NOMO-1 treated with dmso at 0.1 percent for 144 hours (cell line): ENCODE results near the gene INAVA.
"Not testable (repeated sequence)": the region's sequence is repeated elsewhere in the genome, so short reads cannot be mapped to it uniquely, and the experiment has no call there.

Experiments used
- DNase-seq: peaks from one replicate; lab custom pipeline; 2025; ENCODE audit not compliant: unreplicated experiment; lab: John Stamatoyannopoulos, UW

The INAVA gene

GRCh38 chr1:200960948-200961340, 66.2 kb downstream of the INAVA start:
- DNase-seq: no peak

- DNase-seq: not testable (repeated sequence)
Measured at GRCh38 chr1:200962151-200962550, 67.5 kb downstream of the INAVA start.

GRCh38 chr1:200962631-200963030, 67.9 kb downstream of the INAVA start:
- no peak for DNase-seq

- no peak for DNase-seq
Measured at GRCh38 chr1:200963076-200963475, 68.4 kb downstream of the INAVA start.

GRCh38 chr1:200963888-200964287, 69.2 kb downstream of the INAVA start:
- not testable (repeated sequence) for DNase-seq
